Naive thymus-derived CD4-positive, alpha-beta T cell (primary cell): ENCODE data around the gene CLPTM1L. TPM values are rescaled to one million over a fixed set of nuclear protein-coding genes. Genes with fewer than 3 reads are reported as not detected.

ENCODE experiments used
- ATAC-seq: fragments of 150-1000 bp; cut with Tn5 transposase; 2 replicates; pipeline ENCODE4 v1.10.0; 2021; ENCODE audit warnings: mild to moderate bottlenecking, moderate library complexity
- CTCF ChIA-PET: fragments of 350-600 bp; sonication (Branson Sonifier 250); formaldehyde crosslinking; loops from one replicate; lab custom pipeline; 2021; ENCODE audit warnings: antibody characterized with exemption; lab: Charles Lee
- POLR2A ChIA-PET: fragments of 350-600 bp; sonication (Branson Sonifier 250); formaldehyde crosslinking; loops from one replicate; lab custom pipeline; 2021; ENCODE audit warnings: antibody characterized with exemption, inconsistent platforms; lab: Charles Lee
- DNase-seq, 9 donors: peaks; one replicate each; pipeline versions ENCODE4 v3.0.0 to v3.0.0-alpha.2; 2020 to 2022; ENCODE audit warnings: mixed read lengths in 1 of 9
- H3K27ac ChIP-seq: one replicate; pipeline ENCODE4 v1.7.0; 2013; ENCODE audit warnings: mild to moderate bottlenecking, low read depth, low read length, moderate library complexity
- H3K27me3 ChIP-seq, 2 donors: one replicate each; pipeline ENCODE4 v1.7.0; 2013; ENCODE audit warnings: low read length in 2 of 2, mild to moderate bottlenecking in 2 of 2, moderate library complexity in 2 of 2; ENCODE audit not compliant: control insufficient read depth in 2 of 2, insufficient read depth in 2 of 2
- H3K36me3 ChIP-seq, 3 experiments: 1 replicate in 2 of 3; 2 replicates in 1 of 3; pipeline ENCODE4 v1.7.0; 2013; ENCODE audit warnings: low read length in 3 of 3, mild to moderate bottlenecking in 3 of 3, moderate library complexity in 1 of 3; ENCODE audit not compliant: insufficient read depth in 3 of 3, control insufficient read depth in 2 of 3
- H3K4me1 ChIP-seq, 2 donors: one replicate each; pipeline ENCODE4 v1.7.0; 2013; ENCODE audit warnings: low read length in 2 of 2, mild to moderate bottlenecking in 2 of 2, moderate library complexity in 1 of 2; ENCODE audit not compliant: control insufficient read depth in 2 of 2, insufficient read depth in 2 of 2
- H3K4me3 ChIP-seq: 2 replicates; pipeline ENCODE4 v1.7.0; 2013; ENCODE audit warnings: mild to moderate bottlenecking, low read length
- H3K9me3 ChIP-seq, 3 experiments: 1 replicate in 2 of 3; 2 replicates in 1 of 3; pipeline ENCODE4 v1.7.0; 2013; ENCODE audit warnings: low read length in 3 of 3; ENCODE audit not compliant: control insufficient read depth in 2 of 3
- H3K27ac Mint-ChIP-seq, 9 donors: one replicate each; pipeline ENCODE4 v1.8.0; 2020 to 2022; ENCODE audit warnings: mixed read lengths in 9 of 9, mild to moderate bottlenecking in 8 of 9, moderate library complexity in 5 of 9, inconsistent platforms in 2 of 9
- H3K27me3 Mint-ChIP-seq, 5 donors: one replicate each; pipeline ENCODE4 v1.8.0; 2021 to 2022; ENCODE audit warnings: mixed read lengths in 5 of 5, mild to moderate bottlenecking in 1 of 5
- H3K36me3 Mint-ChIP-seq, 5 donors: one replicate each; pipeline ENCODE4 v1.8.0; 2020 to 2022; ENCODE audit warnings: mixed read lengths in 5 of 5, mild to moderate bottlenecking in 3 of 5, inconsistent platforms in 1 of 5
- H3K4me1 Mint-ChIP-seq, 7 donors: one replicate each; pipeline ENCODE4 v1.8.0; 2020 to 2022; ENCODE audit warnings: mixed read lengths in 7 of 7, mild to moderate bottlenecking in 3 of 7, inconsistent platforms in 1 of 7
- H3K4me3 Mint-ChIP-seq, 10 donors: one replicate each; pipeline ENCODE4 v1.8.0; 2020 to 2022; ENCODE audit warnings: mild to moderate bottlenecking in 10 of 10, mixed read lengths in 10 of 10, moderate library complexity in 6 of 10, inconsistent platforms in 2 of 10
- H3K9me3 Mint-ChIP-seq, 11 donors: one replicate each; pipeline ENCODE4 v1.8.0; 2020 to 2022; ENCODE audit warnings: mixed read lengths in 11 of 11, mild to moderate bottlenecking in 4 of 11, inconsistent platforms in 1 of 11, moderate library complexity in 1 of 11
- intact Hi-C, 2 donors: fragments of 100-400 bp; cut with micrococcal nuclease; formaldehyde crosslinking; loops; one replicate each; pipeline ENCODE4 v1.15.1; 2023
- polyA plus RNA-seq, 2 donors: library from polyadenylated mRNA; unstranded; fragments of 300-500 nt; fragmentation: Illumina TruSeq; gene quantifications; one replicate each; pipeline ENCODE4 v1.2.3, GENCODE V29; 2021
- total RNA-seq, 6 experiments: library from RNA in 5 of 6; stranded (reverse) in 5 of 6; gene quantifications; 1 replicate in 5 of 6; 2 replicates in 1 of 6; pipeline ENCODE4 v1.2.3 and lab custom pipeline; 2021 to 2026

CLPTM1L gene, protein sequence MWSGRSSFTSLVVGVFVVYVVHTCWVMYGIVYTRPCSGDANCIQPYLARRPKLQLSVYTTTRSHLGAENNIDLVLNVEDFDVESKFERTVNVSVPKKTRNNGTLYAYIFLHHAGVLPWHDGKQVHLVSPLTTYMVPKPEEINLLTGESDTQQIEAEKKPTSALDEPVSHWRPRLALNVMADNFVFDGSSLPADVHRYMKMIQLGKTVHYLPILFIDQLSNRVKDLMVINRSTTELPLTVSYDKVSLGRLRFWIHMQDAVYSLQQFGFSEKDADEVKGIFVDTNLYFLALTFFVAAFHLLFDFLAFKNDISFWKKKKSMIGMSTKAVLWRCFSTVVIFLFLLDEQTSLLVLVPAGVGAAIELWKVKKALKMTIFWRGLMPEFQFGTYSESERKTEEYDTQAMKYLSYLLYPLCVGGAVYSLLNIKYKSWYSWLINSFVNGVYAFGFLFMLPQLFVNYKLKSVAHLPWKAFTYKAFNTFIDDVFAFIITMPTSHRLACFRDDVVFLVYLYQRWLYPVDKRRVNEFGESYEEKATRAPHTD
- total RNA-seq (100 to 1,000 TPM in 1 of 5 experiments, 10 to 100 TPM in 4; 64.9 to 104 (median 71.9) TPM), polyA plus RNA-seq (10 to 100 TPM; 27.7 to 49.3 TPM), total RNA-seq (lab: John Stamatoyannopoulos, UW) (54.2 reads per million, percentile 73 among the genes with 10 or more reads in this experiment)

DNA sequence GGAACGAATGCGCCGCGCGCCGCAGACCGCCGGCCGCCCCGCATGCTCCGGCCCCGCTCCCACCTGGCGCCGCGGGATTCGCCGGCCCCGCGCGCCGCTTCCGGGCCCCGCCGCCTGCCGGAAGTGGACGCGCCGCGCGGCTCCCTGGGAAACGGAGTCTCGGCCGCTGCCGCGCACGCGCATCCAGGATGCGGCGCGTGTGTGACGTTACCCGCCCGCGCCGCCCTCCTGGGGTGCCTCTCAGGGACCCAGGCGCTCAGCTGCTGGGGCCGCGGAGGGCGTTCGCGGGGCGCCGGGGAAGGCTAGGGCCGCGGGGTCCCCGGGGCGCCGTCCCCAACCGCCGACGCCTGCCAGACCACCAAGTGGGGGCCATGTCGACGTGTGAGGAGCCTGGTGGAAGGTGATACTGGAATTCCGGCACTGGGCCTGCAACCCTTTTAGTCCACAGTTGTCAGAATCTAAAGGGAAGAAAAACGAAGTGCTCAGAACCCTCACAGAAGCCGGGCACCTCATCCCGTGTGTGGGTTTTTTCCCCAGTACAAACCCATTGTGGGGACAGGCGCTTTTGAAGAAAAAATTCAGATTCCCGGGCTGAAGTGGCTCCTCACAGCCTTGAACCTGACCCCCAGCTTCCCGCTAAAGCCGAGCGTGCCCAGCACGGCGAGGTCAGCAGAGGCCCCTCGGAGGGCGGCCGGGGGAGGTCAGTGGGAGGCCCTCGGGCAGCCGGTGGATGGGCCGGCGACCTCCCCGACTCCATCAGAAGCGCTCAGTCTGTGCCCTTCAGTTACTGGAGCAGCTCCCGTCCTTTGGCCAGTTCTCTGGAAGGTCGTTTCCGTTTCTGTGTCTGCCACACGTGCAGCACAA, at the start of gene CLPTM1L:
CLPTM1L (minus strand) TSS at position 125 of the 864 bp plus-strand sequence. CDS start 258 bp downstream, outside the sequence.
- peak within 1 kb of the TSS; percentile 72 to 95 (median 88) for H3K27ac Mint-ChIP-seq
- intact Hi-C loops, result loop anchor here (1.0 to 10.0 kb wide), 12 partner anchors 29 to 460 kb away; partner anchors contain the start of genes TERT (in 2 of the 2), BRD9 (in 1 of the 2), LPCAT1 (in 1 of the 2) and MRPL36 (in 1 of the 2)
- peaks cover 21 to 44% (median 33%) of the 10 kb centered on the region in 7 donors for H3K4me1 Mint-ChIP-seq
- Histone ChIP-seq H3K4me3 (peak within 1 kb of the TSS; percentile 79), H3K4me1 (peaks cover 12 to 18% of the 10 kb centered on the region in 2 donors), H3K9me3 (no peaks in the 10 kb centered on the region), H3K27ac (peak within 1 kb of the TSS; percentile 97), H3K36me3 (peaks cover 0 to 24% (median 11%) of the 10 kb centered on the region in 3 experiments), H3K27me3 (no peaks in the 10 kb centered on the region)
- ChIA-PET CTCF (no interaction called here), POLR2A (interaction anchor here (0.9 to 3.6 kb wide), 7 partner anchors 27 to 91 kb away, joined by 3 to 35 read pairs (median 6); no protein-coding TSS in a partner anchor)
- no peaks in the 10 kb centered on the region for H3K9me3 Mint-ChIP-seq
- peak; percentile 82 to 93 (median 90) for DNase-seq
- no peaks in the 10 kb centered on the region for H3K27me3 Mint-ChIP-seq
- peaks cover 0 to 24% (median 17%) of the 10 kb centered on the region in 5 donors for H3K36me3 Mint-ChIP-seq
- peak; percentile 95 for ATAC-seq
- H3K4me3 Mint-ChIP-seq, result peak within 1 kb of the TSS; percentile 84 to 95 (median 91)

DNA sequence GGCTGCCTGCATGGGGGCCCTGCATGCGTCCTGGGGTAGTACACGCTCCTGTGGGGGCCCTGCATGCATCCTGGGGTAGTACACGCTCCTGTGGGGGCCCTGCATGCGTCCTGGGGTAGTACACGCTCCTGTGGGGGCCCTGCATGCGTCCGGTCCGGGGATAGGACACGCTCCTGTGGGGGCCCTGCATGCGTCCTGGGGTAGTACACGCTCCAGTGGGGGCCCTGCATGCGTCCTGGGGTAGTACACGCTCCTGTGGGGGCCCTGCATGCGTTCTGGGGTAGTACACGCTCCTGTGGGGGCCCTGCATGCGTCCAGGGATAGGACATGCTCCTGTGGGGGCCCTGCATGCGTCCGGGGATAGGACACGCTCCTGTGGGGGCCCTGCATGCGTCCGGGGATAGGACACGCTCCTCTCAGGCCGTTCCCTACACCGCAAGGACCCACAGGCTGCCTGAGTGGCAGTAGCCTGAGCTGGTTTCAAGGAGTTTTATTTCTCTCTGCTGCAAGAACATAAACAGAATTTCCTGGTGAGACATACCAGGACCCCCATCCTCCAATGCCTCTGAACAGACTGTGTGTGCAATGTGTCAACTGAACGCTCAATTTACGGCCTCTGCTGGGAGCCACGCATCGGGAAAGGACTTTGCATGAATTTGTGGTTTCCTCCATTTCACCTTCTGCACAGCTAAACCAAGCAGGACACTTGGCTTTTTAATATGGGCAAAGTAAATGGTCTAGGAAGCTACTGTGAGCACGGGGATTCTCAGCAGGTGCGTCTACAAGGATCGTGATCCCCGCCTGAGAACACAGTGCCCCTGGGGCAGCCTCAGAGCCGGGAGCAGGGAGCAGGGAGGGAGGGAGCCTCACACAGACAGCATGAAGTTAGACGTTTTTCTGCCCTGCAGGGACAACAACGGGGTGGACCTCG, 48.9 kb upstream of the CLPTM1L start:
- Histone ChIP-seq H3K27ac (no peak overlapping the region), H3K27me3 (peaks cover 0 to 3% of the 10 kb centered on the region in 2 donors), H3K4me3 (no peak overlapping the region), H3K9me3 (no peaks in the 10 kb centered on the region), H3K36me3 (no peaks in the 10 kb centered on the region), H3K4me1 (no peaks in the 10 kb centered on the region)
- H3K4me1 Mint-ChIP-seq, result peaks cover 0 to 4% (median 0%) of the 10 kb centered on the region in 7 donors
- H3K27me3 Mint-ChIP-seq, result peaks cover 11 to 45% (median 16%) of the 10 kb centered on the region in 5 donors
- no peaks in the 10 kb centered on the region for H3K36me3 Mint-ChIP-seq
- peaks cover 0 to 3% (median 0%) of the 10 kb centered on the region in 11 donors for H3K9me3 Mint-ChIP-seq
- ATAC-seq (no peak), DNase-seq (no peak)
- ChIA-PET CTCF (no interaction called here), POLR2A (no interaction called here)
- H3K27ac Mint-ChIP-seq, result no peak overlapping the region
- no peak overlapping the region for H3K4me3 Mint-ChIP-seq
- intact Hi-C loops, result no loop called here

DNA sequence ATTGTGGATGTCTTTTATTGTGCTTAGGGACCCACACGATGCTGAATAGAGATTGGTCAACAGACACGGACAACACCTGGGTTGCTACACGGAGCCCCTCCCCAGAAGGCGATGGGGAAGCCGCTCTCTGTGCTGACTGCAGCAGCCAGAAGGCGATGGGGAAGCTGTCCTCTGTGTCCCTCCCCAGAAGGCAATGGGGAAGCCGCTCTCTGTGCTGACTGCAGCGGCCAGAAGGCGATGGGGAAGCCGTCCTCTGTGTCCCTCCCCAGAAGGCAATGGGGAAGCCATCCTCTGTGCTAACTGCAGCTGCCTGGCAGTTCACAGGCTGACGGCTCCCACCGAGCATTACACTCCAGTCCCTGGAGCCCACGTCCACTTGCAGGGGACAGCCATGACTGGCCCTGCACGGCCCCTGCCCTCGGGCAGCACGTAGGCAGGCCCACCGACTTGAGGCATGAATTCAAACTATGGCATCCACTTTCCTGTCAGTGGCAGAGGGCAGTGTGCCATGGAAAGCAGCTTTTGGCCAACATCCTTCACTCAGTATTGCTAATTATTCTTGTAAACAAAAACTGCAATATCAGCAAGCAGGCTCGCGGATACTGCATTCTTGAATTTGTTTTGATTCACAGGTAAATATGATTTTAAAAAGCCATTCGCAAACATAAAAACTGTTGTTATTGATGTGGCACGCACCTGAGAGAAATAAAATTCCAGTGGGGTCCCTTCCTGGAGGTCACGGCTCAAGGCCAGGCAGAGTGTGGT, 48.1 kb upstream of the CLPTM1L start:
- Mint-ChIP-seq H3K4me3 (no peak overlapping the region), H3K9me3 (peaks cover 0 to 3% (median 0%) of the 10 kb centered on the region in 11 donors), H3K27me3 (peaks cover 15 to 42% (median 19%) of the 10 kb centered on the region in 5 donors), H3K36me3 (no peaks in the 10 kb centered on the region), H3K4me1 (peaks cover 0 to 8% (median 0%) of the 10 kb centered on the region in 7 donors), H3K27ac (no peak overlapping the region)
- Histone ChIP-seq H3K9me3 (no peaks in the 10 kb centered on the region), H3K4me3 (no peak overlapping the region), H3K27ac (no peak overlapping the region), H3K36me3 (no peaks in the 10 kb centered on the region), H3K27me3 (peaks cover 0 to 3% of the 10 kb centered on the region in 2 donors), H3K4me1 (no peaks in the 10 kb centered on the region)
- peak; percentile 46 for ATAC-seq
- no peak for DNase-seq
- CTCF ChIA-PET, result no interaction called here
- POLR2A ChIA-PET, result no interaction called here
- intact Hi-C loops, result no loop called here

DNA sequence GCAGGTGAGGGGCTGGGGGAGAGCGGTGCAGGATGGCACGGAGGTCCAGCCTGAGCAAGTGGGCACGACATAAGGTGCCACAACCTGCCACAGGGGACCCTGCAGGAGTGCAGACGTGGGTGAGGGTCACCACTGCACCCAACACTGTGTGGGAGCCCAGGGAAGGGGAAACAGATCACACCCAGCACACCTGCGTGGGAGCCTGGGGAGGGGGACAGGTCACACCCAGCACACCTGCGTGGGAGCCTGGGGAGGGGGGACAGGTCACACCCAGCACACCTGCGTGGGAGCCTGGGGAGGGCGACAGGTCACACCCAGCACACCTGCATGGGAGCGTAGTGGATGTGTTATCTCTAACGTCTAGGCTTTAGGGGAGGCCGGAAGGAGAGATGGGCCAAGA, 47.4 kb upstream of the CLPTM1L start:
- CTCF ChIA-PET, result no interaction called here
- no peak for DNase-seq
- POLR2A ChIA-PET, result no interaction called here

DNA sequence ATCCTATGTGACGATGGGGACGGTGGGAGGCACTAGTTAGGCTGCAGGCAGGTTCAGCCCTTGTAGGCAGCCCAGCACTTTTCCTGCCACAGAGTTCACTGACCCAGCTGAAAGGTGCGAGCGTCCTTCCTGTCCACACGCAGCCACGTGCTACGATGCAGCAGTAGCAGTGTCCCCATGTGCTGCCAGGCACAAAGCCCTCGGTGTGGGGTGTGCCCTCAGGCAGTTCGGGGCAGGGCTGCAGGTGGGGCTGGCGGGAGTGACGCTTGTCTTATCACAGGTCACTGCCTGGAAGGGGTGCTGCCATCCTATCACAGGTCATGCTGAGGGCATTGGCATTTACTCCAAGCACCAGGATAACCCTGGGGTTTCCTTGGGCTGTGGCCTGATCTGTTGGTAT, 46.8 kb upstream of the CLPTM1L start:
- Histone ChIP-seq H3K36me3 (no peaks in the 10 kb centered on the region), H3K4me1 (peaks cover 5 to 8% of the 10 kb centered on the region in 2 donors), H3K27ac (no peak overlapping the region), H3K9me3 (no peaks in the 10 kb centered on the region), H3K27me3 (peaks cover 0 to 3% of the 10 kb centered on the region in 2 donors), H3K4me3 (no peak overlapping the region)
- Mint-ChIP-seq H3K36me3 (no peaks in the 10 kb centered on the region), H3K27ac (no peak overlapping the region), H3K27me3 (peaks cover 11 to 36% (median 19%) of the 10 kb centered on the region in 5 donors), H3K9me3 (peaks cover 0 to 3% (median 0%) of the 10 kb centered on the region in 11 donors), H3K4me3 (no peak overlapping the region), H3K4me1 (peaks cover 5 to 19% (median 10%) of the 10 kb centered on the region in 7 donors)
- DNase-seq, result no peak
- no peak for ATAC-seq
- ChIA-PET POLR2A (no interaction called here), CTCF (interaction anchor here (0.7 kb wide), 1 partner anchor 10 kb away, joined by 3 read pairs; no protein-coding TSS in a partner anchor)
- intact Hi-C loops, result no loop called here

More for the DNA sequence above, 47.4 kb upstream of the CLPTM1L start:
- intact Hi-C loops, result no loop called here
- Histone ChIP-seq H3K36me3 (no peaks in the 10 kb centered on the region), H3K9me3 (no peaks in the 10 kb centered on the region), H3K4me3 (no peak overlapping the region), H3K4me1 (peaks cover 0 to 3% of the 10 kb centered on the region in 2 donors), H3K27ac (no peak overlapping the region), H3K27me3 (peaks cover 0 to 3% of the 10 kb centered on the region in 2 donors)
- no peak overlapping the region for H3K27ac Mint-ChIP-seq
- no peak for ATAC-seq
- peaks cover 0 to 13% (median 4%) of the 10 kb centered on the region in 7 donors for H3K4me1 Mint-ChIP-seq
- H3K4me3 Mint-ChIP-seq, result no peak overlapping the region
- peaks cover 15 to 39% (median 18%) of the 10 kb centered on the region in 5 donors for H3K27me3 Mint-ChIP-seq
- H3K36me3 Mint-ChIP-seq, result no peaks in the 10 kb centered on the region
- H3K9me3 Mint-ChIP-seq, result peaks cover 0 to 3% (median 0%) of the 10 kb centered on the region in 11 donors
